OCI-LY7 (cell line): ENCODE results near the gene UNC5B. TPM values are rescaled to one million over a fixed set of nuclear protein-coding genes. Genes with fewer than 3 reads are reported as not detected.
"Not testable (repeated sequence)": the region's sequence is repeated elsewhere in the genome, so short reads cannot be mapped to it uniquely, and the experiment has no call there.

ENCODE experiments used
- BruUV-seq: library from RNA; stranded (reverse); fragments of 400-500 nt; replicated peaks from 2 replicates; lab custom pipeline; 2021; lab: Mats Ljungman, UMichigan
- CTCF ChIA-PET: fragments of 300-600 bp; sonication (Branson Sonifier 250); formaldehyde crosslinking; loops from one replicate; lab custom pipeline; 2022; ENCODE audit warnings: antibody characterized with exemption; ENCODE audit not compliant: unreplicated experiment; lab: Charles Lee
- POLR2A ChIA-PET: fragments of 300-600 bp; sonication (Branson Sonifier 250); formaldehyde crosslinking; loops from one replicate; lab custom pipeline; 2022; ENCODE audit warnings: antibody characterized with exemption; lab: Charles Lee
- DNase-seq: peaks from one replicate; pipeline ENCODE4 v3.0.0-alpha.2; 2015; ENCODE audit warnings: low spot score
- H2AFZ ChIP-seq: fragments of 200-600 bp; sonication (generic), shearing (Covaris generic); 2 replicates; pipeline ENCODE4 v1.6.1; 2014; ENCODE audit warnings: mild to moderate bottlenecking, antibody characterized with exemption, low read length, moderate library complexity
- H3K27ac ChIP-seq: fragments of 200-600 bp; sonication (generic); 2 replicates; pipeline ENCODE4 v1.5.1; 2014; ENCODE audit warnings: mixed run types, low read depth, mild to moderate bottlenecking, moderate library complexity, low read length, inconsistent platforms; ENCODE audit not compliant: poor library complexity, severe bottlenecking
- H3K36me3 ChIP-seq: fragments of 200-600 bp; sonication (generic); 2 replicates; pipeline ENCODE4 v1.6.1; 2014; ENCODE audit warnings: mild to moderate bottlenecking, antibody characterized with exemption, low read length, moderate library complexity, mixed read lengths; ENCODE audit not compliant: insufficient read depth
- H3K4me1 ChIP-seq: fragments of 200-600 bp; sonication (generic); 2 replicates; pipeline ENCODE4 v1.5.1; 2014; ENCODE audit warnings: mild to moderate bottlenecking, low read length; ENCODE audit not compliant: insufficient read depth, poor library complexity, severe bottlenecking
- H3K4me2 ChIP-seq: fragments of 200-600 bp; sonication (generic); 2 replicates; pipeline ENCODE4 v1.6.1; 2014; ENCODE audit warnings: mild to moderate bottlenecking, low read length
- H3K4me3 ChIP-seq: fragments of 200-600 bp; sonication (generic); 2 replicates; pipeline ENCODE4 v1.5.1; 2014; ENCODE audit warnings: mild to moderate bottlenecking, low read depth, low read length; ENCODE audit not compliant: poor library complexity, severe bottlenecking
- H3K79me2 ChIP-seq: fragments of 200-600 bp; sonication (generic); 2 replicates; pipeline ENCODE4 v1.6.1; 2016; ENCODE audit warnings: low read depth, mild to moderate bottlenecking, low read length, moderate library complexity, mixed read lengths; ENCODE audit not compliant: insufficient read depth
- H3K9me2 ChIP-seq: fragments of 200-600 bp; sonication (generic); 2 replicates; pipeline ENCODE4 v1.6.1; 2016; ENCODE audit warnings: mild to moderate bottlenecking, low read length, mixed read lengths; ENCODE audit not compliant: insufficient read depth
- H3K9me3 ChIP-seq: fragments of 200-600 bp; sonication (generic); 2 replicates; pipeline ENCODE4 v1.6.1; 2014; ENCODE audit warnings: mild to moderate bottlenecking, mixed run types, low read length, mixed read lengths
- H4K20me1 ChIP-seq: fragments of 200-600 bp; sonication (generic); 2 replicates; pipeline ENCODE4 v1.6.1; 2014; ENCODE audit warnings: mild to moderate bottlenecking, antibody characterized with exemption, low read length, moderate library complexity, mixed read lengths; ENCODE audit not compliant: insufficient read depth
- EZH2phosphoT487 ChIP-seq: fragments of 200-600 bp; sonication (generic); IDR thresholded peaks from 2 replicates; pipeline ENCODE4 v1.6.1; 2018; ENCODE audit warnings: low read depth, borderline replicate concordance, mild to moderate bottlenecking, mixed run types, antibody characterized with exemption, low read length, moderate library complexity, mixed read lengths
- intact Hi-C: fragments of 100-400 bp; cut with micrococcal nuclease; formaldehyde crosslinking; loops from one replicate; pipeline ENCODE4 v1.10.0; 2022; ENCODE audit not compliant: unreplicated experiment
- total RNA-seq, 2 experiments: library from RNA; depleted of rRNA in 1 of 2; stranded (reverse); fragments of >200 nt in 1 of 2; shearing (Covaris generic) in 1 of 2; gene quantifications; 2 replicates each; pipeline ENCODE4 v1.2.3, GENCODE V29; 2014 to 2022
- TF ChIP-seq, protein P1 (sequence below): fragments of 200-600 bp; sonication (generic); conservative IDR thresholded peaks from 2 replicates; pipeline ENCODE4 v1.5.1; 2014; ENCODE audit warnings: mild to moderate bottlenecking, antibody characterized with exemption, low read length, moderate library complexity, mixed read lengths

The UNC5B gene
- total RNA-seq, 2 experiments from 2014 or later = not detected

DNA sequence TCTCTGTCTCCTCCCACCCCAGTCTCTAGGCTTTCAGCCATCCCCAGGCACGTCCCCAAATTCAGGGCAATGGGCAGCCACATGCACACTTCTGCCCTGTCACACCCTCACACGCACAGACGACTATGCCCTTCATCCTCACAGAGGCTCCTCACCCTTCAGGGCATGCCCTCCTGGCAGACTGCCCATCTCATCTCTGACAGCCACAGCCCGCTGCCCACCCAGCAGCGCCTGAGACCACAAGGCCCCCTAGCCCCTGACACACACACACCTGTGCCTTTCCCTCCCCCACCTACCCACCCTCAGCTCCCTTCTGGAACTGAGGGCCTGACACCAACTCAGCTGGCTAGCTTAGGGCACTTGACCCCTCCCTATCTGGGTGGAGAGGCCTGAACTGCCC is 83.7 kb downstream of the UNC5B start:
- CTCF ChIA-PET = interaction anchor here (0.7 kb wide), 1 partner anchor 84 kb away, joined by 6 read pairs; no protein-coding TSS in a partner anchor
- intact Hi-C loops = no loop called here
- Histone ChIP-seq H3K4me3 (no peak overlapping the region), H3K79me2 (no peaks in the 10 kb centered on the region), H3K9me3 (no peaks in the 10 kb centered on the region), H3K36me3 (no peaks in the 10 kb centered on the region), H3K9me2 (no peaks in the 10 kb centered on the region), H3K4me2 (no peak overlapping the region), H4K20me1 (no peaks in the 10 kb centered on the region; the same call in 1 of the 2 replicates), H3K27ac (no peak overlapping the region), H3K4me1 (no peaks in the 10 kb centered on the region), H2AFZ (no peak overlapping the region)
- BruUV-seq = no TSS peak
- no peak for DNase-seq
- POLR2A ChIA-PET = no interaction called here
- TF ChIP-seq, protein P1, sequence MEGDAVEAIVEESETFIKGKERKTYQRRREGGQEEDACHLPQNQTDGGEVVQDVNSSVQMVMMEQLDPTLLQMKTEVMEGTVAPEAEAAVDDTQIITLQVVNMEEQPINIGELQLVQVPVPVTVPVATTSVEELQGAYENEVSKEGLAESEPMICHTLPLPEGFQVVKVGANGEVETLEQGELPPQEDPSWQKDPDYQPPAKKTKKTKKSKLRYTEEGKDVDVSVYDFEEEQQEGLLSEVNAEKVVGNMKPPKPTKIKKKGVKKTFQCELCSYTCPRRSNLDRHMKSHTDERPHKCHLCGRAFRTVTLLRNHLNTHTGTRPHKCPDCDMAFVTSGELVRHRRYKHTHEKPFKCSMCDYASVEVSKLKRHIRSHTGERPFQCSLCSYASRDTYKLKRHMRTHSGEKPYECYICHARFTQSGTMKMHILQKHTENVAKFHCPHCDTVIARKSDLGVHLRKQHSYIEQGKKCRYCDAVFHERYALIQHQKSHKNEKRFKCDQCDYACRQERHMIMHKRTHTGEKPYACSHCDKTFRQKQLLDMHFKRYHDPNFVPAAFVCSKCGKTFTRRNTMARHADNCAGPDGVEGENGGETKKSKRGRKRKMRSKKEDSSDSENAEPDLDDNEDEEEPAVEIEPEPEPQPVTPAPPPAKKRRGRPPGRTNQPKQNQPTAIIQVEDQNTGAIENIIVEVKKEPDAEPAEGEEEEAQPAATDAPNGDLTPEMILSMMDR = no peak
- no peak for TF ChIP-seq EZH2phosphoT487

DNA sequence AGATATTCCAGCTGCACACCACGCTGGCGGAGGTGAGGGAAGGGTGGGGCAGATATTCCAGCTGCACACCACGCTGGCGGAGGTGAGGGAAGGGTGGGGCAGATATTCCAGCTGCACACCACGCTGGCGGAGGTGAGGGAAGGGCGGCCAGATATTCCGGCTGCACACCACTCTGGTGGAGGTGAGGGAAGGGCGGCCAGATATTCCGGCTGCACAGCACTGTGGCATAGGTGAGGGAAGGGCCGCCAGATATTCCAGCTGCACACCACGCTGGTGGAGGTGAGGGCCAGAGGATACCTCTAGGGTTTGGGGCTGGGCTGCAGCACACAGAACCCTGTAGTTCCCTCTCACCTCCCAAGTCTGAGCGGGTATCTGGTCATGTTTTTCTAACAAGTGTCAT is 84.4 kb downstream of the UNC5B start:
- H3K9me2 ChIP-seq, H3K27ac ChIP-seq, H3K4me1 ChIP-seq, H4K20me1 ChIP-seq, H2AFZ ChIP-seq, H3K4me3 ChIP-seq, DNase-seq, H3K36me3 ChIP-seq, BruUV-seq, H3K4me2 ChIP-seq, H3K79me2 ChIP-seq, intact Hi-C loops, H3K9me3 ChIP-seq: not testable (repeated sequence)
- ChIA-PET POLR2A (interaction anchor here (1.0 kb wide), 1 partner anchor 14 kb away, joined by 3 read pairs; no protein-coding TSS in a partner anchor), CTCF (interaction anchor here (0.7 kb wide), 1 partner anchor 83 kb away, joined by 6 read pairs; no protein-coding TSS in a partner anchor)

DNA sequence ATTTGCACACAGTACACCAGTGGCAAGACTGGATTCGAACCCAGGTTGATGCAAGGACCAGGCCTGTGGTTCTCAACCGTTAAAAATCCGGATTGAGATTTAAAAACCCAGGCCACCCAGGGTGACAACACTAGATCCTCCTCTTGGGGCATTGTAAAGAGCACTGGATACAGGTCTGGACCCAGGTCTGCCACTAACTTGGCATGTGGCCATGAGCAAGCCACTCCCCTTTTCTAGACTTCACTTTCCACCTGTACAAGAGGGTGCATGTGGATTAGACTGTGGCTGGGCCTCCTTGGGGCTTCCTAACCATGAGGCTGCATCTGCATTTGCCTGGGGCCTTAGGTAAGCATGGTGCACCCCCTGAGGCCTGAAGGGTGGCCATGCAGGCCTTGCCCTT is 85.0 kb downstream of the UNC5B start:
- Histone ChIP-seq H3K4me2 (no peak overlapping the region), H2AFZ (no peak overlapping the region), H3K36me3 (no peaks in the 10 kb centered on the region), H3K9me2 (no peaks in the 10 kb centered on the region), H3K27ac (no peak overlapping the region), H3K79me2 (no peaks in the 10 kb centered on the region), H3K9me3 (no peaks in the 10 kb centered on the region), H4K20me1 (no peaks in the 10 kb centered on the region; the same call in 1 of the 2 replicates), H3K4me3 (no peak overlapping the region), H3K4me1 (no peaks in the 10 kb centered on the region)
- intact Hi-C loops = no loop called here
- ChIA-PET POLR2A (interaction anchor here (1.0 kb wide), 1 partner anchor 14 kb away, joined by 3 read pairs; no protein-coding TSS in a partner anchor), CTCF (no interaction called here)
- no TSS peak for BruUV-seq
- DNase-seq = no peak
- TF ChIP-seq EZH2phosphoT487 = no peak
- TF ChIP-seq, protein P1 = no peak
